ENCODE results near the gene INO80D. TPM values are rescaled to one million over a fixed set of nuclear protein-coding genes. Genes with fewer than 3 reads are reported as not detected.

Gene INO80D
- total and polyA plus RNA-seq, 2 of the 8 experiments (the other 6 are each of a cell fraction or from before 2014, with no cell fraction given), result 6.2 to 37.4 TPM

GRCh38 chr2:206054952-206055351 lies 31.0 kb downstream of the INO80D start:
- H3K27me3 ChIP-seq (replicated peaks in 1 of 4; ENCODE audit: control insufficient read depth in 3 of 4, extremely low read depth in 1 of 4, insufficient read depth in 3 of 4, low read length in 3 of 4), result no peaks in the 10 kb centered on the region
- no peak overlapping the region for H3K14ac ChIP-seq (ENCODE audit: insufficient read length)
- H2BK5ac ChIP-seq (ENCODE audit: low read depth, low read length), result no peak overlapping the region
- no peak overlapping the region for H4K91ac ChIP-seq (replicated peaks; ENCODE audit: insufficient read length, low read length)
- H2AFZ ChIP-seq (ENCODE audit: low read length), result no peak overlapping the region
- H3K4me2 ChIP-seq (ENCODE audit: insufficient read depth in 1 of 2, low read depth in 2 of 2, low read length in 2 of 2), result no peak overlapping the region
- no peaks in the 10 kb centered on the region for H3K4me1 ChIP-seq (replicated peaks in 1 of 4; ENCODE audit: control insufficient read depth in 3 of 4, insufficient read depth in 4 of 4, low read length in 3 of 4)
- no peak overlapping the region for H3K27ac ChIP-seq (ENCODE audit: low read depth, low read length)
- no peak for DNase-seq (ENCODE audit: low read depth in 1 of 2, low spot score in 2 of 2)
- H2AK5ac ChIP-seq (ENCODE audit: low read depth, low read length), result no peak overlapping the region
- POLR2A ChIA-PET (ENCODE audit: partially characterized antibody), result no interaction called here
- H4K5ac ChIP-seq (ENCODE audit: insufficient read length, low read depth, low read length), result no peak overlapping the region
- no peak overlapping the region for H3K4ac ChIP-seq (replicated peaks; ENCODE audit: insufficient read length, low read depth, low read length)
- H4K8ac ChIP-seq (ENCODE audit: extremely low read depth, insufficient read depth, low read length), result no peak overlapping the region
- no peak overlapping the region for H3K9ac ChIP-seq (replicated peaks in 1 of 4; ENCODE audit: extremely low read depth in 1 of 4, low read depth in 3 of 4, low read length in 3 of 4)
- WGBS, 2 experiments (ENCODE audit: extremely low coverage in 1 of 2, insufficient coverage in 1 of 2, insufficient read length in 1 of 2, insufficient replicate concordance in 2 of 2, low coverage in 1 of 2, low lambda C conversion rate in 2 of 2, missing lambda C conversion rate in 1 of 2), result 92% methylated on average over 3 of the region's 3 CpGs; no CpG with 5 or more reads in 1 of the 2 experiments
- H4K20me1 ChIP-seq (replicated peaks in 1 of 2; ENCODE audit: control insufficient read depth in 1 of 2, insufficient read depth in 2 of 2, low read length in 2 of 2), result peaks cover 0 to 5% of the 10 kb centered on the region in 2 experiments
- no peak overlapping the region for H3K18ac ChIP-seq (ENCODE audit: extremely low read depth, low read length)
- no peaks in the 10 kb centered on the region for H3K23me2 ChIP-seq (ENCODE audit: low read depth, low read length)
- no peak overlapping the region for H2BK12ac ChIP-seq (ENCODE audit: low read depth, low read length)
- H2BK120ac ChIP-seq (replicated peaks; ENCODE audit: low read depth, low read length), result no peak overlapping the region
- H2BK15ac ChIP-seq (ENCODE audit: low read length), result no peak overlapping the region
- peaks cover 9 to 47% (median 16%) of the 10 kb centered on the region in 4 experiments for H3K36me3 ChIP-seq (ENCODE audit: control insufficient read depth in 2 of 4, insufficient read depth in 4 of 4, low read length in 3 of 4)
- TF ChIP-seq RAD21 (IDR thresholded peaks at IDR 0.05 in 1 of 2, conservative IDR thresholded peaks at IDR 0.05 in 1 of 2; ENCODE audit: low read depth in 2 of 2, low read length in 2 of 2) (no peak), FOSL1 (IDR thresholded peaks at IDR 0.05; ENCODE audit: insufficient read depth, low read depth, low read length) (no peak), SRF (IDR thresholded peaks at IDR 0.05; ENCODE audit: low read depth, low read length) (no peak), YY1 (IDR thresholded peaks at IDR 0.05; ENCODE audit: low read depth, low read length) (no peak), EZH2 (IDR thresholded peaks at IDR 0.05; ENCODE audit: low read depth, low read length, severe bottlenecking) (no peak), TAF7 (optimal IDR thresholded peaks at IDR 0.05; ENCODE audit: borderline replicate concordance, low read depth, low read length) (no peak), EP300 (IDR thresholded peaks at IDR 0.05; ENCODE audit: borderline replicate concordance in 1 of 2, low read depth in 2 of 2, low read length in 2 of 2) (no peak), EGR1 (IDR thresholded peaks at IDR 0.05; ENCODE audit: borderline replicate concordance, low read depth, low read length) (no peak), KDM1A (IDR thresholded peaks at IDR 0.05; ENCODE audit: borderline replicate concordance, low read length) (no peak), JUND (IDR thresholded peaks at IDR 0.05; ENCODE audit: low read length) (no peak), RNF2 (IDR thresholded peaks at IDR 0.05; ENCODE audit: borderline replicate concordance, low read depth, low read length, missing control alignments, poor library complexity, severe bottlenecking) (no peak)
- no peak overlapping the region for H3K56ac ChIP-seq (replicated peaks; ENCODE audit: insufficient read length, low read depth, low read length)
- H3K79me1 ChIP-seq (ENCODE audit: low read depth, low read length), result peaks cover 6% of the 10 kb centered on the region; the same call in 1 of the 2 replicates
- CTCF ChIA-PET (ENCODE audit: partially characterized antibody), result no interaction called here
- H3K23ac ChIP-seq (ENCODE audit: insufficient read length), result no peak overlapping the region
- H3K79me2 ChIP-seq (ENCODE audit: control insufficient read depth in 1 of 2, insufficient read depth in 2 of 2, low read length in 2 of 2), result peaks cover 0 to 66% of the 10 kb centered on the region in 2 experiments; a peak in 3 of 4 replicates
- H3K4me3 ChIP-seq (ENCODE audit: extremely low read depth in 1 of 4, insufficient read depth in 2 of 4, low read depth in 3 of 4, low read length in 4 of 4), result no peak overlapping the region
- H3K9me3 ChIP-seq (ENCODE audit: insufficient read depth in 2 of 2, low read depth in 1 of 2, low read length in 1 of 2), result no peaks in the 10 kb centered on the region
- no peak for FAIRE-seq
- no peak overlapping the region for H2BK20ac ChIP-seq (ENCODE audit: low read length)

All from H1 (cell line).